SK-N-SH (cell line): ENCODE measurements around the gene ARHGDIG.

ENCODE experiments used
- CTCF ChIP-seq: fragments of 200-600 bp; sonication (generic); IDR thresholded peaks from 2 replicates; pipeline ENCODE4 v1.6.1; 2017; ENCODE audit warnings: antibody characterized with exemption, mild to moderate bottlenecking, moderate library complexity
- EZH2phosphoT487 ChIP-seq: fragments of 200-600 bp; sonication (generic); IDR thresholded peaks from 2 replicates; pipeline ENCODE4 v1.6.1; 2017; ENCODE audit warnings: low read depth, mixed run types, mild to moderate bottlenecking, antibody characterized with exemption, moderate library complexity, borderline replicate concordance
- FOSL2 ChIP-seq: IDR thresholded peaks from 2 replicates; pipeline ENCODE4 v1.4.0; 2012; ENCODE audit warnings: low read depth, mild to moderate bottlenecking, moderate library complexity, borderline replicate concordance
- JUND ChIP-seq: IDR thresholded peaks from 2 replicates; pipeline ENCODE4 v1.4.0; 2012
- USF1 ChIP-seq: IDR thresholded peaks from 2 replicates; pipeline ENCODE4 v1.4.0; 2012; ENCODE audit warnings: low read depth, borderline replicate concordance

GRCh38 chr16:243348-243747 lies 37.0 kb upstream of the ARHGDIG start:
- no peak for TF ChIP-seq FOSL2
- no peak for TF ChIP-seq JUND
- no peak for TF ChIP-seq CTCF
- TF ChIP-seq EZH2phosphoT487: no peak
- TF ChIP-seq USF1: no peak
